WI38 (cell line): ENCODE data around the gene TMEM53.

Experiments used
- H3K4me3 ChIP-seq: 2 replicates; pipeline ENCODE4 v1.5.1; 2011; ENCODE audit warnings: low read depth, mild to moderate bottlenecking, control low read depth, low read length
- CTCF ChIP-seq: IDR thresholded peaks from 2 replicates; pipeline ENCODE4 v1.5.1; 2012; ENCODE audit warnings: low read depth, mild to moderate bottlenecking, control low read depth, low read length

Gene TMEM53

GRCh38 chr1:44640200-44640853 lies 34.0 kb downstream of the TMEM53 start:
- TF ChIP-seq CTCF: no peak
- H3K4me3 ChIP-seq: no peak overlapping the region

- H3K4me3 ChIP-seq: no peak overlapping the region
- TF ChIP-seq CTCF: no peak
Observed at GRCh38 chr1:44637702-44638411, 36.4 kb downstream of the TMEM53 start.

- TF ChIP-seq CTCF: no peak
- H3K4me3 ChIP-seq: no peak overlapping the region
Observed at GRCh38 chr1:44636688-44637598, 37.3 kb downstream of the TMEM53 start.

GRCh38 chr1:44636083-44636687 lies 38.1 kb downstream of the TMEM53 start:
- no peak overlapping the region for H3K4me3 ChIP-seq
- no peak for TF ChIP-seq CTCF

GRCh38 chr1:44635439-44635838 lies 38.8 kb downstream of the TMEM53 start:
- H3K4me3 ChIP-seq: no peak overlapping the region
- TF ChIP-seq CTCF: no peak

- no peak for TF ChIP-seq CTCF
- H3K4me3 ChIP-seq: no peak overlapping the region
Observed at GRCh38 chr1:44634606-44635189, 39.6 kb downstream of the TMEM53 start.
